Measurements from ENCODE around the gene TMEM74B.

The TMEM74B gene

DNA sequence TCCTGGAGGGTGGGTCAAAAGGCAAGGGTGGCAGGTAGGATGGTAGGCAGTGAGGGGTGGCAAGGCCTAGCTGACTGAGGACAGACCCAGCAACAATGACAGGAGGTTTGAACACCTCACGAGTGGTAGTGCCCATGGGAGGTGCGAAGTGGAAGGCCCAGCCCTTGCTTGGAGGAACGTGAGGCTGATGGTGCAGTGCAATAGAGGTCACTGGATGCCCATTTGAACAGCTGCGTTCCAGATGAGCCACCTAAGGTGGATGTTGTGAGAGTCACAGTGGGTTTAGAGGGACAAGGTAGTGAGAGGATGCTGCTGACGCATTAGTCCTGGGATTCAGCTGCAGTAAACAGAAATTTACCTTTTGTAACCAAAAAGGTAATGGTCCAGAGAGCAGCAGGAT is 15.6 kb downstream of the TMEM74B start:
- TF ChIP-seq TEAD4 (IDR thresholded peaks at IDR 0.05): no peak
- TF ChIP-seq, protein P1, sequence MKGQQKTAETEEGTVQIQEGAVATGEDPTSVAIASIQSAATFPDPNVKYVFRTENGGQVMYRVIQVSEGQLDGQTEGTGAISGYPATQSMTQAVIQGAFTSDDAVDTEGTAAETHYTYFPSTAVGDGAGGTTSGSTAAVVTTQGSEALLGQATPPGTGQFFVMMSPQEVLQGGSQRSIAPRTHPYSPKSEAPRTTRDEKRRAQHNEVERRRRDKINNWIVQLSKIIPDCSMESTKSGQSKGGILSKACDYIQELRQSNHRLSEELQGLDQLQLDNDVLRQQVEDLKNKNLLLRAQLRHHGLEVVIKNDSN (IDR thresholded peaks at IDR 0.05): no peak
- TF ChIP-seq RAD21 (IDR thresholded peaks at IDR 0.05; ENCODE audit: low read depth): no peak
- TF ChIP-seq NFIC (IDR thresholded peaks at IDR 0.05): no peak
- TF ChIP-seq, protein P2, sequence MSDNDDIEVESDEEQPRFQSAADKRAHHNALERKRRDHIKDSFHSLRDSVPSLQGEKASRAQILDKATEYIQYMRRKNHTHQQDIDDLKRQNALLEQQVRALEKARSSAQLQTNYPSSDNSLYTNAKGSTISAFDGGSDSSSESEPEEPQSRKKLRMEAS (IDR thresholded peaks at IDR 0.05): no peak
- TF ChIP-seq FOXM1 (IDR thresholded peaks at IDR 0.05; ENCODE audit: borderline replicate concordance, low read depth): no peak
- no peak for TF ChIP-seq YY1 (IDR thresholded peaks at IDR 0.05; ENCODE audit: low read depth)
- TF ChIP-seq ZBTB7A (IDR thresholded peaks at IDR 0.05; ENCODE audit: low read depth): no peak
- TF ChIP-seq EP300 (IDR thresholded peaks at IDR 0.05; ENCODE audit: borderline replicate concordance): no peak
- no peak for TF ChIP-seq CREB1 (IDR thresholded peaks at IDR 0.05; ENCODE audit: low read depth)
- no peak for TF ChIP-seq CEBPB (IDR thresholded peaks at IDR 0.05)
- TF ChIP-seq TAF1 (IDR thresholded peaks at IDR 0.05; ENCODE audit: low read depth): no peak
- TF ChIP-seq EGR1 (IDR thresholded peaks at IDR 0.05): no peak
- TF ChIP-seq TCF12 (IDR thresholded peaks at IDR 0.05; ENCODE audit: low read depth): no peak
- TF ChIP-seq, protein P3, sequence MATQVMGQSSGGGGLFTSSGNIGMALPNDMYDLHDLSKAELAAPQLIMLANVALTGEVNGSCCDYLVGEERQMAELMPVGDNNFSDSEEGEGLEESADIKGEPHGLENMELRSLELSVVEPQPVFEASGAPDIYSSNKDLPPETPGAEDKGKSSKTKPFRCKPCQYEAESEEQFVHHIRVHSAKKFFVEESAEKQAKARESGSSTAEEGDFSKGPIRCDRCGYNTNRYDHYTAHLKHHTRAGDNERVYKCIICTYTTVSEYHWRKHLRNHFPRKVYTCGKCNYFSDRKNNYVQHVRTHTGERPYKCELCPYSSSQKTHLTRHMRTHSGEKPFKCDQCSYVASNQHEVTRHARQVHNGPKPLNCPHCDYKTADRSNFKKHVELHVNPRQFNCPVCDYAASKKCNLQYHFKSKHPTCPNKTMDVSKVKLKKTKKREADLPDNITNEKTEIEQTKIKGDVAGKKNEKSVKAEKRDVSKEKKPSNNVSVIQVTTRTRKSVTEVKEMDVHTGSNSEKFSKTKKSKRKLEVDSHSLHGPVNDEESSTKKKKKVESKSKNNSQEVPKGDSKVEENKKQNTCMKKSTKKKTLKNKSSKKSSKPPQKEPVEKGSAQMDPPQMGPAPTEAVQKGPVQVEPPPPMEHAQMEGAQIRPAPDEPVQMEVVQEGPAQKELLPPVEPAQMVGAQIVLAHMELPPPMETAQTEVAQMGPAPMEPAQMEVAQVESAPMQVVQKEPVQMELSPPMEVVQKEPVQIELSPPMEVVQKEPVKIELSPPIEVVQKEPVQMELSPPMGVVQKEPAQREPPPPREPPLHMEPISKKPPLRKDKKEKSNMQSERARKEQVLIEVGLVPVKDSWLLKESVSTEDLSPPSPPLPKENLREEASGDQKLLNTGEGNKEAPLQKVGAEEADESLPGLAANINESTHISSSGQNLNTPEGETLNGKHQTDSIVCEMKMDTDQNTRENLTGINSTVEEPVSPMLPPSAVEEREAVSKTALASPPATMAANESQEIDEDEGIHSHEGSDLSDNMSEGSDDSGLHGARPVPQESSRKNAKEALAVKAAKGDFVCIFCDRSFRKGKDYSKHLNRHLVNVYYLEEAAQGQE (IDR thresholded peaks at IDR 0.05; ENCODE audit: low read depth): no peak

DNA sequence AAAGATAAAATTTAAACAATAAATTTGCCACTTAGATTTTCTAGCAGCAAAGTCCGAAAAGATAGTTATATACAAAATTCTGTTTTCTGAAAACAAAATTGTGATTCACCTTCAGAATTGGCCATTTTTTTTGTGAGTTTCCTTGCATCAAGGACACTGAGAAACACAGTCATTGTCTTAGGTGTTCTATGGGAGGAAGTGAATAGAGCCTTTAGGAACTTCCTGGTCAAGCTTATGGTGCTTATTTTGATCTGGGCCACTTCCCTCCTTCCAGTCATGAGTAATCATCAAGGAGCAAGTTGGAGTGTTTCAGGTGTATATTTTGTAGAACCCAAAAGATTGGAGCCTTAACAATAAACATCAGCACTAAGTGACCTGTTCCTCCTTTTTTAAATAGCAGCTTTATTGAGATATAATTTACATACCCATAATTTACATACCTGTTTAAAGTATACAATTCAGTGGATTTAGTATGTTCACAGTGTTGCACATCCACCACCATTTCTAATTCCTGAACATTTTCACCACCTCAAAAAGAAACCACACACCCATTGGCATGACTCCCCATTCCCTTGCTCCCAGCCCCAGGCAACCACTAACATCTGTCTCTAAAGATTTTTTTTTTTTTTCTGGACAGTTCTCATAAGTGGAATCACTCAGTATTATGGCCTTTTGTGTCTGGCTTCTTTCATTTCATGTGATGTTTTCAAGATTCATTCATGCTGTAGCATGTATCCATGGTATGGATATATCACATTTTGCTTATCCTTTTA is 17.6 kb downstream of the TMEM74B start:
- TF ChIP-seq TEAD4 (IDR thresholded peaks at IDR 0.05): no peak
- TF ChIP-seq, protein P1 (IDR thresholded peaks at IDR 0.05): no peak
- TF ChIP-seq TCF12 (IDR thresholded peaks at IDR 0.05; ENCODE audit: low read depth): no peak
- TF ChIP-seq, protein P3 (IDR thresholded peaks at IDR 0.05; ENCODE audit: low read depth): no peak
- TF ChIP-seq EGR1 (IDR thresholded peaks at IDR 0.05): no peak
- TF ChIP-seq FOXM1 (IDR thresholded peaks at IDR 0.05; ENCODE audit: borderline replicate concordance, low read depth): no peak
- no peak for TF ChIP-seq NFIC (IDR thresholded peaks at IDR 0.05)
- TF ChIP-seq RAD21 (IDR thresholded peaks at IDR 0.05; ENCODE audit: low read depth): no peak
- no peak for TF ChIP-seq YY1 (IDR thresholded peaks at IDR 0.05; ENCODE audit: low read depth)
- no peak for TF ChIP-seq ZBTB7A (IDR thresholded peaks at IDR 0.05; ENCODE audit: low read depth)
- TF ChIP-seq EP300 (IDR thresholded peaks at IDR 0.05; ENCODE audit: borderline replicate concordance): no peak
- TF ChIP-seq TAF1 (IDR thresholded peaks at IDR 0.05; ENCODE audit: low read depth): no peak
- no peak for TF ChIP-seq CREB1 (IDR thresholded peaks at IDR 0.05; ENCODE audit: low read depth)
- TF ChIP-seq, protein P2 (IDR thresholded peaks at IDR 0.05): no peak
- TF ChIP-seq CEBPB (IDR thresholded peaks at IDR 0.05): no peak

DNA sequence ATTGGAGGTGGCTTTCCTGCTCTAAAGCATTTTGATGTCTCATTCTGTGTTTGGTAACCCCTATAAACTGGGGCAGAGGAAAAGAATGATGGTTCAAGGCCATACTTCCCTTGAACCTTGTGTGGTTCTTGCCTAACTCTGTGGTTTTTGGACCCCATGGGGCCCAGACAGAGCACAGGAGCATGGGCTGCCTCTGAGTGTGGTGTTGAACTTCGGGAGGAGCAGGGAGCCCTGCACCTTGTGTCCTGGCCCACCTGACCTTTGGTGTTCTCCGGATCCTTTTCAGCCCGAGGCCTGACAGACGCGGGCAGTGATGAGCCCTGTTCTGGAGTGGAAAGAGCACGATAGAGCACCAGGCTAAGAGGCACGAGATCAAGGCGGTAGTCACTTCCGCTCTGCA is 18.8 kb downstream of the TMEM74B start:
- TF ChIP-seq ZBTB7A (IDR thresholded peaks at IDR 0.05; ENCODE audit: low read depth): no peak
- TF ChIP-seq CREB1 (IDR thresholded peaks at IDR 0.05; ENCODE audit: low read depth): no peak
- no peak for TF ChIP-seq TAF1 (IDR thresholded peaks at IDR 0.05; ENCODE audit: low read depth)
- TF ChIP-seq TCF12 (IDR thresholded peaks at IDR 0.05; ENCODE audit: low read depth): no peak
- TF ChIP-seq YY1 (IDR thresholded peaks at IDR 0.05; ENCODE audit: low read depth): no peak
- TF ChIP-seq, protein P2 (IDR thresholded peaks at IDR 0.05): no peak
- no peak for TF ChIP-seq EGR1 (IDR thresholded peaks at IDR 0.05)
- no peak for TF ChIP-seq CEBPB (IDR thresholded peaks at IDR 0.05)
- no peak for TF ChIP-seq NFIC (IDR thresholded peaks at IDR 0.05)
- TF ChIP-seq FOXM1 (IDR thresholded peaks at IDR 0.05; ENCODE audit: borderline replicate concordance, low read depth): no peak
- no peak for TF ChIP-seq TEAD4 (IDR thresholded peaks at IDR 0.05)
- TF ChIP-seq, protein P1 (IDR thresholded peaks at IDR 0.05): no peak
- TF ChIP-seq EP300 (IDR thresholded peaks at IDR 0.05; ENCODE audit: borderline replicate concordance): no peak
- TF ChIP-seq, protein P3 (IDR thresholded peaks at IDR 0.05; ENCODE audit: low read depth): no peak
- no peak for TF ChIP-seq RAD21 (IDR thresholded peaks at IDR 0.05; ENCODE audit: low read depth)

Data from Ishikawa (cell line).